K562 (cell line): ENCODE data around the gene IL4R. TPM values are rescaled to one million over a fixed set of nuclear protein-coding genes. Genes with fewer than 3 reads are reported as not detected.

Experiments
- ATAC-seq: fragments of 200-7000 bp; cut with Tn5 transposase; 3 replicates; pipeline ENCODE4 v1.9.1; 2020; ENCODE audit warnings: moderate library complexity
- BruUV-seq: library from RNA; stranded (reverse); fragments of 400-500 nt; replicated peaks from 2 replicates; lab custom pipeline; 2021; lab: Mats Ljungman, UMichigan
- CTCF ChIA-PET: fragments of 300-600 bp; formaldehyde crosslinking; extraction: SDS; loops from one replicate; lab custom pipeline; 2021; ENCODE audit warnings: low intra/inter-chr PET ratio; lab: Yijun Ruan, JAX
- POLR2A ChIA-PET: fragments of 300-600, 350-650 bp; sonication (Branson Sonifier 250); formaldehyde crosslinking; extraction: SDS; loops from one replicate; lab custom pipeline; 2021; ENCODE audit warnings: antibody characterized with exemption, inconsistent platforms; lab: Yijun Ruan, JAX
- DNase-seq, 4 experiments: peaks; one replicate each; pipeline versions ENCODE4 v3.0.0 to v3.0.0-alpha.2; 2011 to 2018; ENCODE audit warnings: low spot score in 3 of 4, mixed read lengths in 3 of 4; ENCODE audit errors: extremely low read depth in 1 of 4
- FAIRE-seq: peaks from 2 replicates; lab custom pipeline; 2011; peaks lifted over from hg19 to GRCh38; lab: Jason Lieb, UNC
- H2AFZ ChIP-seq: 2 replicates; pipeline ENCODE4 v1.6.0; 2011; ENCODE audit warnings: low read depth, low read length, control low read depth, inconsistent platforms
- H3K27ac ChIP-seq: fragments of 200-600 bp; 3 replicates; pipeline ENCODE4 v1.8.0; 2011; ENCODE audit warnings: low read depth, mild to moderate bottlenecking, control low read depth, inconsistent platforms, low read length, moderate library complexity, mixed read lengths; ENCODE audit errors: extremely low read depth
- H3K27me3 ChIP-seq, 2 experiments: fragments of 300-600 bp in 1 of 2; 2 replicates in 1 of 2; 3 replicates in 1 of 2; pipeline versions ENCODE4 v1.6.0 to v1.8.0; 2011; ENCODE audit warnings: inconsistent platforms in 2 of 2, low read length in 2 of 2, mild to moderate bottlenecking in 1 of 2, mixed read lengths in 1 of 2, moderate library complexity in 1 of 2; ENCODE audit not compliant: control insufficient read depth in 2 of 2, insufficient read depth in 2 of 2
- H3K36me3 ChIP-seq: fragments of 300-600 bp; 3 replicates; pipeline ENCODE4 v1.8.0; 2011; ENCODE audit warnings: mild to moderate bottlenecking, low read length, inconsistent platforms; ENCODE audit not compliant: control insufficient read depth, insufficient read depth
- H3K4me1 ChIP-seq, 2 experiments: fragments of 200-600 bp in 1 of 2; replicated peaks in 1 of 2; 2 replicates in 1 of 2; 3 replicates in 1 of 2; pipeline versions ENCODE4 v1.5.1 to v1.8.0; 2011; ENCODE audit warnings: inconsistent platforms in 2 of 2, low read length in 2 of 2, mild to moderate bottlenecking in 1 of 2, mixed read lengths in 1 of 2, moderate library complexity in 1 of 2; ENCODE audit not compliant: control insufficient read depth in 2 of 2, insufficient read depth in 2 of 2
- H3K4me2 ChIP-seq: 2 replicates; pipeline ENCODE4 v1.6.1; 2011; ENCODE audit warnings: low read length, control low read depth, inconsistent platforms, mixed read lengths; ENCODE audit not compliant: insufficient read depth
- H3K4me3 ChIP-seq: fragments of 200-600 bp; sonication (generic), shearing (Covaris generic); 2 replicates; pipeline ENCODE4 v1.5.1; 2016; ENCODE audit warnings: control low read depth, inconsistent platforms
- H3K79me2 ChIP-seq: fragments of 200-600 bp; 3 replicates; pipeline ENCODE4 v1.8.0; 2011; ENCODE audit warnings: low read length, inconsistent platforms; ENCODE audit not compliant: control insufficient read depth, insufficient read depth
- H3K9ac ChIP-seq, 2 experiments: 2 replicates each; pipeline versions ENCODE4 v1.6.0 to v1.6.1; 2011; ENCODE audit warnings: low read depth in 2 of 2, low read length in 2 of 2, control low read depth in 1 of 2, inconsistent platforms in 1 of 2, mild to moderate bottlenecking in 1 of 2, mixed read lengths in 1 of 2; ENCODE audit not compliant: insufficient read depth in 1 of 2
- H3K9me1 ChIP-seq: one replicate; pipeline ENCODE4 v1.6.0; 2011; ENCODE audit warnings: inconsistent platforms, mild to moderate bottlenecking, low read length, moderate library complexity; ENCODE audit not compliant: control insufficient read depth, insufficient read depth
- H3K9me3 ChIP-seq: replicated peaks from 2 replicates; pipeline ENCODE4 v1.5.1; 2011; ENCODE audit warnings: low read depth, low read length, inconsistent platforms; ENCODE audit not compliant: control insufficient read depth, insufficient read depth
- H4K20me1 ChIP-seq: replicated peaks from 2 replicates; pipeline ENCODE4 v1.6.1; 2011; ENCODE audit warnings: low read length, inconsistent platforms, mixed read lengths; ENCODE audit not compliant: control insufficient read depth, insufficient read depth
- E2F4 ChIP-seq: sonication (generic); formaldehyde crosslinking; IDR thresholded peaks from 2 replicates; pipeline ENCODE4 v1.8.0; 2022; ENCODE audit warnings: mild to moderate bottlenecking, low read depth, missing genetic modification reagents
- GTF2E2 ChIP-seq: fragments of 200-800 bp; sonication (Bioruptor generic); IDR thresholded peaks from 2 replicates; pipeline ENCODE4 v1.6.1; 2016; ENCODE audit warnings: missing genetic modification characterization, missing compliant biosample characterization
- HNRNPH1 ChIP-seq: fragments of 200-400 bp; formaldehyde crosslinking; optimal IDR thresholded peaks from 2 replicates; pipeline ENCODE3; 2017; ENCODE audit warnings: low read depth, mild to moderate bottlenecking, low read length, moderate library complexity
- PHB ChIP-seq: fragments of 250-450 bp; sonication (Bioruptor Pico); IDR thresholded peaks from 2 replicates; pipeline ENCODE4 v1.5.0; 2021
- POLR3G ChIP-seq: IDR thresholded peaks from 2 replicates; pipeline ENCODE4 v1.6.1; 2011; ENCODE audit not compliant: insufficient read length, insufficient replicate concordance; ENCODE audit errors: extremely low read depth
- POU5F1 ChIP-seq: fragments of 150-350 bp; IDR thresholded peaks from 2 replicates; pipeline ENCODE4 v1.6.1; 2014; ENCODE audit warnings: borderline replicate concordance, low read length, low read depth, mild to moderate bottlenecking; ENCODE audit not compliant: partially characterized antibody
- RFX7 ChIP-seq: fragments of 250-450 bp; sonication (Bioruptor Pico); IDR thresholded peaks from 2 replicates; pipeline ENCODE4 v1.5.1; 2021; ENCODE audit warnings: mild to moderate bottlenecking
- SMAD2 ChIP-seq: fragments of 150-350 bp; IDR thresholded peaks from 2 replicates; pipeline ENCODE4 v1.6.1; 2014; ENCODE audit warnings: low read depth, mild to moderate bottlenecking, low read length
- SMAD4 ChIP-seq: fragments of 250-450 bp; sonication (Bioruptor Pico); conservative IDR thresholded peaks from 2 replicates; pipeline ENCODE4 v1.8.0; 2021; ENCODE audit warnings: inconsistent platforms, mild to moderate bottlenecking, moderate library complexity
- TARDBP ChIP-seq: fragments of 450-650 bp; IDR thresholded peaks from 2 replicates; pipeline ENCODE4 v1.6.1; 2016
- TEAD4 ChIP-seq, 2 experiments: sonication (generic) in 1 of 2; formaldehyde crosslinking in 1 of 2; IDR thresholded peaks; 2 replicates each; pipeline versions ENCODE4 v1.6.1 to v1.8.0; 2012 to 2022; ENCODE audit warnings: borderline replicate concordance in 1 of 2, inconsistent platforms in 1 of 2, low read length in 1 of 2, mild to moderate bottlenecking in 1 of 2, missing genetic modification reagents in 1 of 2
- THRA ChIP-seq: fragments of 450-650 bp; IDR thresholded peaks from 2 replicates; pipeline ENCODE4 v1.6.1; 2017; ENCODE audit warnings: mild to moderate bottlenecking, moderate library complexity
- ZBTB5 ChIP-seq: fragments of 450-650 bp; IDR thresholded peaks from 2 replicates; pipeline ENCODE4 v1.6.1; 2017; ENCODE audit warnings: antibody characterized with exemption
- WGBS: fragments of 100-300 bp; shearing (Covaris generic); methylation state at CpG from one replicate; pipeline ENCODE4 v1.1.6; 2016; ENCODE audit warnings: low coverage, mixed read lengths; ENCODE audit not compliant: insufficient coverage; ENCODE audit errors: missing lambda C conversion rate; 5-methylcytosine and 5-hydroxymethylcytosine counted together
- in situ Hi-C: fragments of 300-500 bp; cut with MboI; formaldehyde crosslinking; loops from 4 replicates; pipeline ENCODE4 v1.15.0; 2018; ENCODE audit warnings: inconsistent platforms, mixed read lengths
- intact Hi-C: fragments of 100-400 bp; cut with micrococcal nuclease; formaldehyde crosslinking; loops from 2 replicates; pipeline ENCODE4 v1.14.2; 2022
- polyA plus RNA-seq, 8 experiments: library from polyadenylated mRNA; depleted of rRNA in 4 of 8; stranded (reverse) in 5 of 8; unstranded in 3 of 8; fragments of >200 nt; fragmentation: Nextera tagmentation in 2 of 8; fragmentation: Illumina TruSeq in 1 of 8; extraction: Ambion mirVana in 2 of 8; extraction: Trizol in 1 of 8; gene quantifications; 2 replicates each; pipeline versions ENCODE4 v1.2.1 to v1.2.3, GENCODE V29; 2011 to 2014; ENCODE audit warnings: inconsistent platforms in 1 of 8, missing spikeins in 1 of 8
- total RNA-seq, 7 experiments: library from RNA; depleted of rRNA in 6 of 7; stranded (reverse); fragments of >200 nt in 6 of 7; fragmentation: Illumina TruSeq in 2 of 7; extraction: Trizol in 2 of 7; gene quantifications; 2 replicates each; pipeline versions ENCODE4 v1.2.1 to v1.2.3, GENCODE V29; 2011 to 2021; ENCODE audit warnings: low replicate concordance in 1 of 7

Gene IL4R
- total and polyA plus RNA-seq, 9 of the 15 experiments (the other 6 are each of a cell fraction or from before 2014, with no cell fraction given), result 0.17 to 5.8 (median 3.3) TPM

GRCh38 chr16:27390151-27390550 lies 76.4 kb downstream of the IL4R start:
- in situ Hi-C loops, result no loop called here
- Histone ChIP-seq H3K9me3 (no peaks in the 10 kb centered on the region), H3K9me1 (no peaks in the 10 kb centered on the region), H3K79me2 (no peaks in the 10 kb centered on the region), H3K27me3 (peaks cover 2 to 10% of the 10 kb centered on the region in 2 experiments; a peak in 1 of 5 replicates), H3K4me1 (no peaks in the 10 kb centered on the region), H3K27ac (no peak overlapping the region), H2AFZ (no peak overlapping the region), H3K4me3 (no peak overlapping the region), H4K20me1 (no peaks in the 10 kb centered on the region), H3K9ac (no peak overlapping the region), H3K36me3 (no peaks in the 10 kb centered on the region), H3K4me2 (no peak overlapping the region)
- ChIA-PET CTCF (no interaction called here), POLR2A (no interaction called here)
- BruUV-seq, result no TSS peak
- ATAC-seq, result no peak
- TF ChIP-seq POLR3G (no peak), THRA (no peak), RFX7 (CRISPR knock-in tag) (no peak), HNRNPH1 (no peak), TARDBP (no peak)
- intact Hi-C loops, result no loop called here
- no peak for FAIRE-seq
- no peak for DNase-seq

- no peaks in the 10 kb centered on the region for H3K36me3 ChIP-seq
- no peak overlapping the region for H3K4me3 ChIP-seq
- POLR2A ChIA-PET, result no interaction called here
- DNase-seq, result no peak
- H3K4me1 ChIP-seq, result no peaks in the 10 kb centered on the region
- H3K27ac ChIP-seq, result no peak overlapping the region
- no TSS peak for BruUV-seq
- ATAC-seq, result no peak
- H4K20me1 ChIP-seq, result no peaks in the 10 kb centered on the region
- intact Hi-C loops (no loop called here), in situ Hi-C loops (no loop called here)
- no peak overlapping the region for H3K4me2 ChIP-seq
- 0% methylated on average over 1 of the region's 1 CpG for whole genome bisulfite sequencing
- H3K9me3 ChIP-seq, result no peaks in the 10 kb centered on the region
- H3K79me2 ChIP-seq, result no peaks in the 10 kb centered on the region
- CTCF ChIA-PET, result no interaction called here
- FAIRE-seq, result no peak
- no peaks in the 10 kb centered on the region for H3K9me1 ChIP-seq
- TF ChIP-seq E2F4 (CRISPR knock-in tag), result no peak
- no peak for TF ChIP-seq ZBTB5
- no peak for TF ChIP-seq PHB (CRISPR knock-in tag)
- no peak for TF ChIP-seq POU5F1
- TF ChIP-seq TEAD4 (IDR thresholded peaks at IDR 0.05; ENCODE audit: low read length), result no peak
- TF ChIP-seq TEAD4 (CRISPR knock-in tag; IDR thresholded peaks at IDR 0.05; ENCODE audit: borderline replicate concordance), result no peak
- no peak for TF ChIP-seq GTF2E2 (tag)
- no peak for TF ChIP-seq SMAD4
- TF ChIP-seq SMAD2, result no peak
- no peak overlapping the region for H3K9ac ChIP-seq
- no peak overlapping the region for H2AFZ ChIP-seq
- H3K27me3 ChIP-seq, result 0 out of 5 replicates have a peak, but pooled peaks cover 0 to 7% of the 10 kb centered on the region in 2 experiments
These were observed 78.9 kb downstream of the IL4R start for GRCh38 chr16:27392671-27393070.
